HG03039 (cell line): ENCODE measurements around the gene S100A11.

Experiments
- ATAC-seq: cut with Tn5 transposase; IDR thresholded peaks from one replicate; pipeline ENCODE4 v1.9.1; 2021; ENCODE audit warnings: mild to moderate bottlenecking, moderate library complexity; ENCODE audit not compliant: unreplicated experiment

Gene S100A11

DNA sequence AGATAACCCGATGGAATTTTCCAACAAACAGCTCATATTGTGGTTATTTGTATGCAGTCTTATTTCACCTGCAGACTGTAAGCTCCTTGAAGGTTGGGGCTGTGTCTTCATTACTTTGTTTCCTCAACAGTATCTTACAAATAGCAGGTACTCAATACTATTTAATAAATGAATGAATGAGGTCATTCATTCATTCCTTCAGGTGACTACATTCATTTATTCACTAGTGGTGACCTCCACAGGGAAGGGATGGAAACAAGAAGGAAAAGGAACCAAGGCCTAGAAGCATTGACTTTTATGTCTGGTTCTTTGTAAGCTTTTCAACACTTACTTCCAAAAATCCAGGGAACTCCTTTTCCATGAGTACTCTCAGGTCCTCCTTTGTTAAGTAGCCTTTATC lies 51.0 kb downstream of the S100A11 start:
- no peak for ATAC-seq

DNA sequence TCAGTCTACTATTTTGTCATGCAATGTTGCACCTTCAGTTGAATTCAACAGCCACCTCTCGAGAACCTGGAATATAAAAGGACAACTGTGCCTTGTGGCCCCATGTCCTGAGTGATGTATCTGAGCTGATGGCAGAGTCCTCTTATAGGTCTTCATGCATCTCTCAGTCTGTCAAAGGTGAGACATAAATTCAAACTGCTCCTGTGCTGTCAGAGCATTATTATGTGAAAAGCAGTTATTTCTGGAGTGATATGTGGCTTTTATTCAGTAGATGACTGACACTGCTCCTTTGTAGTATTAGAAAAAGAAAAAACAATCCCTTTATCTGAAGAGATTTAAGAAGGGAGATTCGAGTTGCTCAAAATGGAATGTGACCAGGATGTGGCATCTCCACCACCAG lies 51.5 kb downstream of the S100A11 start:
- ATAC-seq = no peak

DNA sequence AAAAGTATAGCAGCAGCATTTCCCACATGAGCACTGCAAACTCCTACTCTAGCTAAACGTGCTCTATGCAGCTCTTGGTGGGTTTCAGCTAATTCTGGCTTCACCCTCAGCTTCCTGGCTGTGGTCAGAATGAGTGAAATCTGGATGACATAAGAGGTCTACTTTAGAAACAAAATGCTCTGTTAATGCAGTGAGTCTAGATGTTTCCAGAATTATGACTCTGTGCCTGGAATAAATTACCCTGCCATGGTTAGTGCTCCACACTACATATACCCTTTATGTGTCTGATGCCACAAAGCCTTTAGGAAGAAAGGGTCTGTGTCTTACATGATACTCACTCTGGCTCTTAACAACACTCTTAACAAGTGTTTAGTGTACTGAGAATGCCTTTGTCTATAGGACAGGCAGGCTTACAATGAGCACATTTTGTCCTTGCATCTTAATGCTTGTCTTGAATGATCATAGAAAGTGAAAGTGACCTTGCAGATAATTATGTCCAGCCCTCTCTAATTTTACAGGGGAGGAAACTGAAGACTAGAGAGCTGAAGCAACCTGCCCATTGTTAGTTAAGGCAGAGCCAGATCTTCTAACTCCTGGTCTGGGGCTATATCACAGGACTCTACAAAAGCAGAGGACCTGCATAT lies 52.4 kb downstream of the S100A11 start:
- no peak for ATAC-seq
